Muscle of arm (tissue), 12 donors: Measurements from ENCODE around the gene POLD3. TPM values are rescaled to one million over a fixed set of nuclear protein-coding genes. Genes with fewer than 3 reads are reported as not detected.

Experiments used
- DNase-seq: peaks from one replicate; pipeline ENCODE4 v3.0.0-alpha.2; 2013
- polyA plus RNA-seq, 12 donors: library from polyadenylated mRNA; unstranded; fragments of 120-200 nt; gene quantifications; one replicate each; pipeline ENCODE4 v1.2.1, GENCODE V29; 2013; ENCODE audit not compliant: insufficient read length in 12 of 12

The POLD3 gene
- polyA plus RNA-seq, 12 donors = 11.5 to 28.9 (median 16.7) TPM; not detected in 1

DNA sequence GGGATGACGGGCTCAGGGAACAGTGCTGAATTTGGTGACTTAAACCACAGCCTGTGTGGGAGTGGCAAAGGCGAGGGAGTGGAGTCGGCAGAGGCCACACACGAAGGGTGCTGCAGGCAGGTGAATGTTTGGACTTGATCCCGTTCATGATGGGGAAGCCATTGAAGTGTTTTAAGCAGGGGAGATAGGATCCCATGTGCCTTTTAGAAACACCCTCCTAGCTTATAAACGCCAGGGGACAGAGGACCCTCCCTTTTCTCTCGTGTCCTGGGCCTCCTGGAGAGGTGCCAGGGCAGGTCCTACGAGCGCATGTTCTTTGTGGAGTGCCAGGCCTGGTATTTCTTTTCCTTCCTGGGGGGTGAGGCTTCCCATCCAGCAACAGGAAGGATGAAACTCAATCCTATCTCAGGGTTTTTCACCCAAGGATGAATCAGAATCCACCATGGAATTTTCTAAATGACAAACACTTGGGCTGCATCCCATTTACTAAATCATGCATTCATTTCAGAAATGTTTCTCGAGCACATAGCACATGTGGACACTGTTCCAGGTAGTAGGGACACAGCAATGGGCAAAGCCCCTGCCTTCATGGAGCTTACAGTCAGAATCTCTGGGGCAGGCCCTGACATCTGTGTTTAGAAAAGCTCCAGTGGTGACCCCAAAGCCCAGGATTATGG lies 79.3 kb downstream of the POLD3 start:
- no peak for DNase-seq

DNA sequence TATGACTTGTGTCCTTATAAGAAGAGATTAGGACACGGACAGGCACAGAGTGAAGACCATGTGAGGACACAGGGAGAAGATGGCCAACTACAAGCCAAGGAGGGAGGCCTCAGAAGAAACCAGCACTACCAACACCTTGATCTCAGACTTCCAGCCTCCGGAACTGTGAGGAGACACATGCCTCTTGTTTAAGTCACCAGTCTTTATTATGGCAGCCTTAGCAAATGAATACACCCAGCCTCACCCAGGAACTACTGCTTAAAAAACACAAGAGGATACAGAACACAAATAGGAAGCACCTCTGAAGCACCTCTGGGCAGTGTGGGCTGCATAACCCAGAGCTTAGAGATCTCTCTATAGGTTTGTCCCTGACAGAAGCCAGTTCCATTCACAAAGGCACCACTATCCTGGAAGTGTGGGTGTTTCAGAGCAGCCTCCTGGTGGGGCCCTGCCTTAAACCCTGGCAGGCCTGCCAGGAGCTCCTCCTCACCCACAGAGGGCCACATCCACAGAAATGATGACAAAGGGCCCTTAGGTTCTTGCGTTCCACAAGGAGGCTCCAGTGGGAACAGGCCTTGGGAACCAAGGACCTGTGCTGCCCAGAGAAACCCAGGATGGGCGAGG lies 80.1 kb downstream of the POLD3 start:
- no peak for DNase-seq

DNA sequence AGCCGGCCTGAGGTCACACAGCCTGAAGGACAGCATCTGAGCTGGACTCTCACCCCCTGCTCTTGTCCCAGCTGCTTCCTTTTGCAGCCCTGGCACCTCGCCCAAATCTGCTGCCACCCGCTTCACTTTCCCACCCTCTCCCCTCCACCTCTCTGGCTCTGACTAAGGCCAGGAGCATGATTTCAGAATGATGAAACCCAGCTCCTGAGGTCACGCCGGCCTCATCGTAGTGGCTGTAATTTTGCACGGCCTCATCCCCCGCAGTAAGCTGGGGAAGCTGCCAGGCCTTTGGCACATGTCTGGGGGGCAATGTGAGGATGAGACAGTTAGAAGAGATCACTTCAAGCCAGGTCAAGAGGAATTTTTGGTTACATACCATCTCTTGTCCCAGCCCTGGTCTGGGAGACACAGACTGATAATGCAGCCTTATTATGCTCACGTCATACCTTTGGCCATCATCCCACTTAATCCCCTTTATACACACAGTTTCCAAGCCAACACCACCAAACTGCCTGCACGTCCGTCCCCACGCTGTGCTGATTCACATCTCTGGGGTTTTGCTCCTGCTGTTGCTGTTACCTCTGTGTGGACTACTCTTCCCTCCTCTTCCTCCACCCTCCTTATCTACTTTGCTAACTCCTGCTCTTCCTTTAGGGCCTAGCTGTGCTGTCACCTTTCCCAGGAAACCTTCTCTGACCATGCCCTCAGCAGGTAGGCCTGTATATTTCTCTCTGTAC lies 80.7 kb downstream of the POLD3 start:
- no peak for DNase-seq

DNA sequence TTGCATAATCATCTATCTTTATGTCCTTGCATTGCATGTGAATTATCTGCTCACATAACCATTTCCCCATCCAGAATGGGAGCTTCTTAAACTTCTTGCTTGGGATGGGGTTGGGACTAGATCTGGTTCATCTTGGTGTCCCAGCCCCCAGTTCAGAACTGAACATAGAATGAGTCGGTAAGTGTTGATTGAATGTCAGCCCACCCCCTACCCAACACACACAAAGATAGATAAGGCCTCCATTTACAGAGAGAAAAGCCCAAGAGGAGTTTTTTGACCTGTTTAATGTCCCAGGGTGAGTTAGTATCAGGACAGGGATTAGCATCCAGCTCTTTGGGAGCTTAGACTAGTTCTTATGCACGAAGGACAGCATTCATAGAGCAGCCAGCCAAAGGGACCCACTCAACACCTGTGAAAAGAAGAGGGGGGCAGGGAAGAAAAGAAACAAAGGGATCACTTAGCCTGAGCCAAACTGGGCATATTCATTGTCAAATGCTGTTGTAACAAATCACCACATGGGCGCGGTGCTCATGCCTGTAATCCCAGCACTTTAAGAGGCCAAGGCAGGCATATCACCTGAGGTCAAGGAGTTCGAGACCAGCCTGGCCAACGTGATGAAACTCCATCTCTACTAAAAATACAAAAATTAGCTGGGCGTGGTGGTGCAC lies 81.4 kb downstream of the POLD3 start:
- no peak for DNase-seq

DNA sequence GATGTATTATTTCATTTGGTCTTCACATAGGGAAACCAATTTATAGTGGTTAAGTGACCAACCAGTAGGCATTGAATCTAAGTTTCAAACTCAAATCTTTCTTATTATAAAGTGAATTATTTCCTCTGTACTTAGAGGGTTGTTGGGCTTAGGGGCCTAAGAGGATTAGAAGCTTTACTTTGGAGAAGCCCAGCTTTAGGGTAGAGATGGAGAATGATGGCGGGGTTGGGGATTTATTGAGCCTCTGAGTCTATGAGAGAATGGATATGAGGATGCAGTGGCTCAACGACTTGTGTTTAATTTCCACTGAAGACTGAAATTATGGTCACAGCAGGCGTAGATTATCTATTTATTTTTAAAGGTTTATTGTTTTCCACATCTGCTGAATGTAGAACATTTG lies 83.4 kb downstream of the POLD3 start:
- no peak for DNase-seq

DNA sequence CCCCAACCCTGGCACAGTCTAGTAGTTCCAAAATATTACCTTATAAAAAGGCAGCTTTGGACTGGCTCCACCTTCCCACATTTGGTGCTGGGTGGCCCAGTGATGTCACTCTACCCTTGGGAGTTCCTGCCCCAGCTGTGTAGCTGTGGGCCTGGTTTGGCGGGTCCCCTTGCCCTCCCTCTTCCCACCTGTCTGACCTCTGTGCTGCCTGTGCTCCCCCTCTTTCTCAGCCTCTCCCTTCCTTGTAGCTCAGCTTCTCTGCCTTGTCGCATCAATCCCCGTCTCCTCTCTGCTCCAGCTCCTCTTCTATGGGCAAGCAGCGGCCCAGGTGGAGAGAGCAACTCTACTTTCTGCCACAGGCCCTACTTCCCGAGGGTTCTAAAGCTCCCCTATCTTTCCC lies 84.2 kb downstream of the POLD3 start:
- DNase-seq = no peak

DNA sequence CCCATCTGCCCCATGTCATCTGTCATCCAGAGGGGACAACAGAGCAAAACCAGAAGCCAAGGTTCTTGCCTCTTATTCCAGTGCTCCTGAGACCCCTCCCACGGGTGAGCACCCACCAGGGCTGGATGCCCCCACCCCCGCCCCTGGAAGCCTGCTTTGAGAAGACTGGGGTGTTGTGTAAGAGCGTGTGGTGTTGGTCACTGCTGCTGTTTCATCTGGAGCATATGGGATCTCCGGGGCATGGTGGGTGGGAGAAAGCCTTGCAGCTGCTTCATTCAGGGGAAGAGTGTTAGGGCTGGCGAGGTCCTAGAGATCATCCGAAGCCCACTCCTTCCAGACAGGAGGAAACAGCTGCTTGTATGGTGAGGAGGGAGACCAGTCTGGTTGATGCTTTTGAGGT lies 84.7 kb downstream of the POLD3 start:
- no peak for DNase-seq

DNA sequence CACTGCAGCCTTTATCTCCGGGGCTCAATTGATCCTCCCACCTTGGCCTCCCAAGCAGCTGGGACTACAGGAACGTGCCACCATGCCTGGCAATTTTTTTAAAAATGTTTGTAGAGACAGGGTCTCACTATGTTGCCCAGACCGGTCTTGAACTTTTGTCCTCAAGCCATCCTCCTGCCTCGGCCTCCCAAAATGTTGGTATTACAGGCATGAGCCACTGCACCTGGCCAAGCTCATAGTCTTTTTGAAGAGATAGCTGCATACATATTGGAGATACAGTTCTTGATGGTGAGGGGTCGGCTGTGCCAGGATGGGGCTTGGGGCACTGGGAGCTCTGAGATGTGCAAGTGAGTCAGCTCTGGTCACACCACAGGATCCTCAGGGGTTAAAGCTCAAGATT lies 85.7 kb downstream of the POLD3 start:
- DNase-seq = no peak

DNA sequence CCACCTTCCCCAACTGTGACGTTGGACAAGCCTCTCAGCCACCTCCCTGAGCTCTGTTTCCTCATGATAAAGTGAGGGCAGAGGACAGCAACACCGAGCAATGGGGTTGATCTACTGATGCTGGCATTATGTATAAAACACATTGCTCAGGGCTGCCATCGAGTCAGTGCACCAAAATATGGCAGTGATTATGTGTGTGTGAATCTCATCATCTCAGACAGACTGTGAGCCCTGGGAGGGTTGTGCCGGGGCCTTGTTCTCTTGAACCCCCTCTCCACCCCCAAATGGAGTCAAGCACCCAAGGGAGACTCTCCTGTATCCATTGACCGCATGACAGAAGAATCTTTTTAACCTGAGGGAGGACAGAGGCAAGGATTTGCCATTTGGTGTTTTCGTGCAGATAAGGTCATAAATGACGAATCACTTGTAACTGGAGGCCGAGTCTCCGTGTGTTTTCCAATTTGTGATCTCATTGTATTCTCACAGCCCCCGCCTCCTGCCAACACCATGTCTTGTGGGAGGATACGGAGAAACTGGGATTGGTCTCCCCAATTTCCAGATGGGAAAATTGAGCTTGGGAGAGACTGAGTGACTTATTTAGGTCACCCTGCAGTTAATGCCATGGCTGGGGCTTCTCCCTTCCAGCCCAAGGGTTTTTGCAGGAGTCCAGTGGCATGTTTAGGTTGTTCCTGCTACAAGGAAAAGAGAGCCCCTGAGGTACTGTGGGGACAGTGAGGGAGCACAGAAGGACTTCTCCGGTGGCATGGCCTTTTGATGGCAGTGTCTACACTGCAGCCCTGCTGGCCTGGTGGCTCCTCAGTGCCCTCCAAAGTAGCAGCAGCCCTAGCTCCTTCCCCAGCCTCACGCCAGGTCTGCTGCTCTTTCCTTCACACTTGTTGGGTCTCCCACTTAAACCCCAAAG lies 86.5 kb downstream of the POLD3 start:
- no peak for DNase-seq

DNA sequence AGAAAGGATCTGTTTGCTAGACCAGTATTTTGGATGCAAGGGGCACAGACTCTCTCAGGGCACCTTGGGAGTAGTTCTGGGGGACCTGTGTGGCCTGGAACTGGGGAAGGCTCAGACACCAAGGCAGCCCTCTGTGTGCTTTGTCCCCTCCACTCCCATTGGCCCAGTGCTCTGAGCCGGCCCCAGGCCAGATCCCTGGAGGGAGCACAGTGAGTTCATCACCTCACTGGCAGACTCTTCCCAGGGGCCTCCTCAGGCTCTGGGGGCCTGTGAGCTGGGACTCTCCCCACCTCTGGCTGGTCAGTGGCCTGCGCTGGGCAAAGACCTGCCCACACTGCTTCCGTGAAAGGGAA lies 87.1 kb downstream of the POLD3 start:
- no peak for DNase-seq

DNA sequence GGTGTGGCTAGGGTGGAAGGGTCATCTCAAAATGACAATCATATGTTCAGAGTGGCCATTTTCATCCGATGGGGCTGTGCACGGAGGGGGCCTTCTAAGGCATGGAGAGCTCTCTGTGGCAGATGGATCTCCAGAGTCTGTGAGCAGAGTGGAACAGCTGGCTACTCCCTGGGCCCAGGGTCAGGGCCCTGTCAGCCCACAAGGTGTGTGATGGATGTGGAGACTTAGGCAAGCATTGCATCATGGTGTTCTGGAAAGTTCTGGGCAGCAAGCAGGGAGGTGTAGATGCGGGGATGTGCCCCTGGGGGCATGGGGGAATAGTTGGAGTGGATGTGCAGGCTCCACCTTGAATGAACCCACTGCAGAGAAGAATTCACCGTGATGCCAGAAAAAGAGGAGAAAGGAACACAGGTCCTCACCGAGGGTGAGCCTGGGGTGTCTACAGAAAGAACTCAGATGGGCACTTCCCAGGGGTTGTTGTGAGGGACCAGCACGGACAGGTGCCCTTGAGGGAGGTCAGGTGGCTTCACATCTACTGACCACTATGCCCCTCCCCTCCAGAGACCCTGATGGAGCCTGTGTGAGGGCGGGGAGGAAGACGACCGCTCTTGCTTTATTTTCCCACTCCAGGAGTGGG lies 87.8 kb downstream of the POLD3 start:
- DNase-seq = no peak

DNA sequence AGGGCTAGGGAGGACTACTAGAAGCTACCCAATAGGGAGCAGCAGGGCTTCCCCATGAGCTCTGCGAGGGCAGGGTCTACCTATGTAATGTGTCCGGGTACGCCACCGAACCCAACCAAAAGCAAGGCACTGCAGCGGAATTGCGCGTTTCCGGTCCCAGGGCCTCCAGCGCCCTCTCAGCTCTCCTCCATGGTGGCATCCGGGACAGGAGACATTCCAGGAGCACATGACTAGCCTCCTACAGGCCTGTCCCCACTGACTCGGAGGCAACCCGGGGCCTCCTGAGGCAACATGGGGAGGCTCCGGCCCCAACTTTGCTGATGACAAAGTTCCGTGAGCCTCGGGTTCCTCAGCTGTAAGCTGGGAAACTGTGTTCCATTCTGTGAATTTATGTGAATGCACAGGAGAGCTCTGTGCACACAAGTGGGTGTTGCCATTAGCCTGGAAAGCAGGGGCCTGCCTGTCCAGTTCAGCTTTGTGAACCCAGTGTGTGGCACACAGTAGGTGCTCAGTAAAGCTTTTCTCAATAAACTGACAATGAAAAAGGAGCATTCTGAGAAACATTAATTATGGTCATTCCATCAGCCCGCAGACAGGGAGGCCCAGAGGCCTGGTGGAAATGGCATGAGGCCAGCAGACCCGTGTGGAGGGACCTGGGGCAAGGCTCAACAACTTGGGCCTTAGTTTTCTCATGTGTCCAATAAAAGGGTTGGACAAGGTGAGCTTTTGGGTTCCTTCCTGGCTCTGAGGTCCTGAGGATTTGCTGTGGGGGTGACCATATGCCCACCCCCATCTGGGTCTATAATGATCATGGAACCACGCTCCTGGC lies 88.5 kb downstream of the POLD3 start:
- DNase-seq = no peak

DNA sequence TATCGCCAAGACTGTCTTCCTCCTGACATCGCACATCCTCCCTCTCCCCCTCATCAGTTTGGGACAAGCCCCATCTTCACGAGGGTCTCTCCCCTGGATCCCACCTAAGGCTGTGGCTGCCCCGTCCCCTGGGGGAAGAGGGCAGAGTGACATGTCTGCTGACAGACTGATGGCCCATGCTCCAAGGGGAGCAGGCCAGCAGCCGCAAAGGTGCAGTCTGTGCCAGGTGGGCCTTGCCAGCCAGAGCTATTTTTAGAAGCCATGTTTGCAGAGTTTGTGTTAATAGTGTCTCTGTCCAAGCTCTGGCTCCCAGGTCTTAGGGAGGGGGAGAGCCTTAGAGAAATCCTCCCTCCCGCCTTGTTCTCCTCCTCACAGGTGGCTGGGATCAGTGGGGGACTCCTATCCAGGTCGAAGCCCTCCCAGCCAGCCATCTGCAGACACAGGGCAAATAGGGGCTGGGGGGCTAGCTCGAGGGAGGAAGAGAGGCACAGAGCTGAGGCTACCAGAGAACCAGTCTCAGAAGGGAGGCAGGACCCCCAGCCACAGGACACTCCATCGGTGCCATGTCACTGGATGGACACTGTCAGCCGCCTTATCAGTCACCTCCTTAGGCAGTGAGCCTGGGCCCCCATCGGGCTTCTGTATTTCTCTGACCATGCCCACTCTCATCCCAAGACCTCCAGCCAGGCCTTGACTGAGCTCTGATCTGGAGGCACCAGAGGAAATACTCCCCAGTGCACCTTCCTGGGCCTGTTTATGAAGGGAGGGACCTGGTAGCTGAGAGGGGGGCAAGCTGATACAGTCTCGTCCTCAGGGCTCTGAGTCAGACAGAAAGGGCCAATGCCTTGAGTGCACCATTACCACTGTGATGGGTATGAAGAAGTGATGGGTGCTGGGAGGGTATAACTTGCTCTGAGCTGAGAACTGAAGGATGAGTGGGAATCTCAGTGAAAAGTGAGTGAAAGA lies 89.6 kb downstream of the POLD3 start:
- DNase-seq = no peak

DNA sequence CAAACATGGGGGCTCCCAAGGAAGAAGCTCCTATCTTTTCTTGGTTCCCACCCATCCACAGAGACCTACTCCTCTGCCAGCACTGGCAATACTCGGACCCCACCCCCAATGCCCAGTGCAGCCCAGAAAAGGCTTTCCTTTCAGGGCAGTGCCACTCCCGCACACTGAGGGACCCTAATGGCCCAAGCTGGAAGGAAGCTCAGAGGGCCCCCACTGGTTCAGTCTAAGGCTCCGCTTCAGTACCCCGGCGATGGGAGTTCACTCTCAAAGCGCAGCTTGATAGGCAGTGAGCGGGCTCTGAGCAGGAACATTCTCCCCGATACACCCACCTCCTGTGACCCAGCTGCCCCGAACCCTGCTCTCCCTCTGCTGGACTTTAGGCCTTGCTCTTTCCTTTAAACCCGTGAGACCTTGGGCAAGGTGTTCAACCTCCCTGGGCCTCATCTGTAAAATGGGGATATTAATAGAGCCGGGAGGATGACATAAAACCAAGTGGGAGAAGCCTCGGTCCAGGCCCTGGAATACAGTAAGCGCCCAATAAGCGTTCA lies 90.4 kb downstream of the POLD3 start:
- DNase-seq = no peak

DNA sequence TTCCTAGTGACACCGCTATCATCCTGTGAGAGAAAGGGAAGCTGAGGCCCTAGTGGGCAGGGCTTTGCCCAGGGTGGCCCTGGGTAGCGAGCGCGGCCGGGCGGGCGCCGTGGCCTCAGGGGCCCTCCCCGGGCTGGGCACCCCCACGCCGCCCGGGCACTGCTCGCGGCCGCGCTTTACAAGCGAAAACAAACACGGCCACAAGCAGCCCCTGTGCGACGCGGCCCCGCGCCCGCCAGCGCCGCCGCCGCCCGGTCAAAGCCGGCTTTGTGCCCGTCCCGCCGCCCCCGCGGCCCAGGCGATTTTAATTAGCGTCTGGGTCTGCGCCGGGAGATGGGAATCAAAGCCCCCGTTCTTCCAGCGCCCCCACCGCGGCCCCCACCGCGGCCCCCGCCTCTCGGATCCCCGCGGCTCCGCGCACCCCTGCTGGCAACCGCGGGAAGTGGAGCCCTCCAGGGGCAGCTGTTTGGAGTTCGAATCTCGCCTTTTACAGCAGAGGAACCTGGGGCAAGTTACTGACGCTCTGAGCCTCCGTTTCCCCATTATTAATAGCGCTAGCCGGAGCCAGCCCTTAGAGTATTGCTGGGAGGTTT lies 91.0 kb downstream of the POLD3 start:
- no peak for DNase-seq

DNA sequence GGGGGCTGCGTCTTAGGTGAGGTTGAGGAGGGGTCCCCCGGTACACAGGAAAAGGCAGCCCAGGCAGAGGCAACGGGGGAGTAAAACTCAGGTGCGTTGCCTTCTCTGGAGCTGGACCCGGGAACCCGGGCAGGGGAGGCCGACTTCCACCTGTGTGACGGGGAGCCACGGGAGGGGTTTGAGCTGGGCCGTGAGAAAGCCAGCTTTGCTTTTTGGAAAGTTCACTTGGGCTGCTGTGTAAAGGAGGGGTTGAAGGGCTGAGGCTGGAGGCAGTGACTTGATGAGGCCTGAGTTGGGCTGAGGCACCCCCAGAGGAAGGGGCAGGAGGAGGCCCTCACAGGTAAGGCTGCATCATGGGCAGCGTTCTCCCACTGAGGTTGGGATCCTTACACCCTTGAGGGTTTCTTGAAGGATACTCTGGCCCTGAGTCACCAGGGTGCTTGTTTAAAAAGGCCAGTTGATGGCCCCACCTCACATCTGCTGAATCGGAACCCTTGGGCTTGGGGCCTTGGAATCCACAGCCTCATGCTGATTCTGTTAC lies 91.6 kb downstream of the POLD3 start:
- DNase-seq = no peak

DNA sequence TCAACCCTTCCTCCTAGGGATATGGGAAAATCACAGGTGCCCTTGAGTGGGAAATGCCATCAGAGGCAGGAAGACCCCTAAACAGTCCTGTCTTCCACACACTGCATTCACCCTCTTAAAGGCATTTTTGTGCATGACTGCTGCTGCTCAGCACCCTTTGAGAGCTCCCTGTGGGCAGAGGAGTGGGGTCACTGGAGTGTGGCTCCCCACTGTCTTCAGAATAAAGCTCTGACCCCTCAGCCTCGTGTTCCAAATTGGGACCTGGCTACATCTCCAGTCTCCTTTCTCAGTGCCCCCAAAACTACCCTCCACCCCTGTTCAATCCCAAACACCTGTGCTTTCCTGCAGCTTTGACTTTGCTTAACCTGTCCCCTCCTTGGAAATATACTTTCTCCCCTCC lies 92.3 kb downstream of the POLD3 start:
- DNase-seq = no peak

DNA sequence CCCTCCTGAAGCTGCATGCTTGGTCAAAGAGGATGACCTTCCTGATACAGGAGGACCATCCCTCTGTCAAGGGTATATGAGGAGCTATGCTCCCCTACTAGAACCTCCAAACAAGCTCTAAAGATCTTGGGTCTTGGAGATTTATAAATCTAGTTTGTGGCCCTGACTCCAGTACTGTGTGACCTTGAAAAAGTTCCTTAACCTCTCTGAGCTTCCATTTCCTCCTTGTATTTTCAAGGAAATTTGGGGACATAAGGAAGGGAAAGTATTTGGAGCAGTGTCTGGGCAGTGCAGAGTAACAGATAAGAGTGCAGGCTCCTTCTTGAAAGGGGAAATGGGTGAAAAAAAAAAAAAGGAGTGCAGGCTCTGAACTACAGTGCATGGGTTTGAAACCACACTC lies 93.0 kb downstream of the POLD3 start:
- DNase-seq = no peak
